ENCODE measurements around the gene AFMID. TPM values are rescaled to one million over a fixed set of nuclear protein-coding genes. Genes with fewer than 3 reads are reported as not detected.

Gene AFMID
- total and polyA plus RNA-seq, 7 donors: 6.1 to 32.9 (median 11.4) TPM

DNA sequence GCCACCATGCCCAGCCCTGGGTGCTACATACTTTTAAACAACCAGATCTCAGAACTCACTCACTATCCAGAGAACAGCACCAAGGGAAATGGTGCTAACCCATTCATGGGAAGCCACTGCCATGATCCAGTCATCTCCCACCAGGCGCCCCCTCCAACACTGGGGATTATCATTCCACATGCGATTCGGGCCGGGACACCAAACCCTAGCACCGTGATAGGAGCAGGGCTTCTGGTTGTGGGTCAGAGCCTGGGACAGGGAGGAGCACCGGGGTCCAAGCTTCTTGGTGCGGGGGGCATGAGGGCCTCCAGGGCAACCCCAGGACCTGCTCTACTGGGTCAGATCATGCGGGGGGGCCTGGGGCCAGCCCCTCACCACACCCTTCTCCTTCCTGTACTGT, 48.7 kb downstream of the AFMID start:
- no peak overlapping the region for H3K4me3 ChIP-seq
- DNase-seq: no peak
- H3K27ac ChIP-seq: no peak overlapping the region
- intact Hi-C loops (cut with DNase I): no loop called here
- WGBS, 2 donors: 86 to 89% methylated on average over 8 of the region's 8 CpGs
- H3K36me3 ChIP-seq: no peaks in the 10 kb centered on the region
- no peaks in the 10 kb centered on the region for H3K9me3 ChIP-seq
- peaks cover 13 to 23% (median 21%) of the 10 kb centered on the region in 3 donors for H3K27me3 ChIP-seq
- TF ChIP-seq EP300 (IDR thresholded peaks at IDR 0.05): no peak
- peaks cover 0 to 9% (median 2%) of the 10 kb centered on the region in 4 donors for H3K4me1 ChIP-seq

GRCh38 chr17:78236362-78237127, 49.4 kb downstream of the AFMID start:
- intact Hi-C loops (cut with DNase I): no loop called here
- no peak for DNase-seq
- Histone ChIP-seq H3K4me3 (no peak overlapping the region), H3K4me1 (peaks cover 0 to 9% (median under 1%) of the 10 kb centered on the region in 4 donors), H3K9me3 (no peaks in the 10 kb centered on the region), H3K27ac (no peak overlapping the region), H3K27me3 (peaks cover 7 to 17% (median 14%) of the 10 kb centered on the region in 3 donors), H3K36me3 (no peaks in the 10 kb centered on the region)
- WGBS, 2 donors: 95% methylated on average over 20 of the region's 20 CpGs
- TF ChIP-seq POLR2A (IDR thresholded peaks at IDR 0.05) (no peak), CTCF (IDR thresholded peaks at IDR 0.05) (no peak), EP300 (IDR thresholded peaks at IDR 0.05) (no peak), POLR2AphosphoS5 (IDR thresholded peaks at IDR 0.05) (no peak)

DNA sequence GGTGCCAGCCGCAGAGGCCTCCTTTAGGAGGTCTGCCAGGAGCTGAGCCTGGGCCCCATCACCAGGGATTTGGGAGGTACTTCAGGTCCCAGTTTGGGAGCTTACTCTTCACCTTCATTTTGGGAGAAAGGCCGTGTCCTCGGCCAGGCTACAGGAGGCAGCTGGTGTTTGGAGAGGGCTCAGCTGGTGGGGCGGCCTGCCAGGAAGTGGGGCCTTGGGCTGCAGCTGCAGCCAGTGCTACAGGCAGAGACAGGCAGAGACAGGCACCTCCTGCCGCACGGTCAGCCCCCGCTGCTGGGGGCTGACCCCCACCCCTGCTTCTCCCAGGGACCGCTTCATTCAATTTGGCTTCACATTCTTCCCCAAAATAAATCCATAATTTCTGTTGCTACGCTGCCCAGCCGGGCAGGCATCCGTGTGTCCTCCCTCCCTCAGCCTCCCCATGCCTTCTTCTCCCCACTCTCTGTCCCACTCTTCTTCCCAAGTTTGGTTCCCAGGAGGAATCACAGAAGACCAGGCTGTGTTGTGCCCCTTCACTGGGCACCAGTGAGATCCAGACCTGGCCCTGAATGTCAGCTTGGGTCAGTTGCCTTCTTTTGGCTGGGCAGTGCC, 50.3 kb downstream of the AFMID start:
- intact Hi-C loops (cut with DNase I): no loop called here
- 65 to 85% methylated on average over 11 of the region's 11 CpGs for WGBS, 2 donors
- no peak for DNase-seq
- no peak for TF ChIP-seq POLR2A (IDR thresholded peaks at IDR 0.05)
- TF ChIP-seq POLR2AphosphoS5 (IDR thresholded peaks at IDR 0.05): no peak
- TF ChIP-seq EP300 (IDR thresholded peaks at IDR 0.05): no peak
- H3K27ac ChIP-seq: no peak overlapping the region
- no peaks in the 10 kb centered on the region for H3K36me3 ChIP-seq
- peaks cover 0 to 7% (median 7%) of the 10 kb centered on the region in 3 donors for H3K27me3 ChIP-seq
- H3K4me1 ChIP-seq: peaks cover 0 to 4% (median 0%) of the 10 kb centered on the region in 4 donors
- no peak overlapping the region for H3K4me3 ChIP-seq
- no peaks in the 10 kb centered on the region for H3K9me3 ChIP-seq

- no peak for DNase-seq
- no peaks in the 10 kb centered on the region for H3K9me3 ChIP-seq
- H3K27ac ChIP-seq: no peak overlapping the region
- no peak overlapping the region for H3K4me3 ChIP-seq
- H3K36me3 ChIP-seq: no peaks in the 10 kb centered on the region
- no peak for TF ChIP-seq POLR2A (IDR thresholded peaks at IDR 0.05)
- no peak for TF ChIP-seq POLR2AphosphoS5 (IDR thresholded peaks at IDR 0.05)
- TF ChIP-seq EP300 (IDR thresholded peaks at IDR 0.05): no peak
- no peak for TF ChIP-seq CTCF (IDR thresholded peaks at IDR 0.05)
- WGBS, 2 donors: 85 to 87% methylated on average over 20 of the region's 20 CpGs
- intact Hi-C loops (cut with DNase I): no loop called here
- H3K4me1 ChIP-seq: peaks cover 0 to 4% (median 0%) of the 10 kb centered on the region in 4 donors
- no peaks in the 10 kb centered on the region for H3K27me3 ChIP-seq
These were observed 51.8 kb downstream of the AFMID start for GRCh38 chr17:78238823-78239488.

- Histone ChIP-seq H3K9me3 (no peaks in the 10 kb centered on the region), H3K27ac (no peak overlapping the region), H3K36me3 (no peaks in the 10 kb centered on the region), H3K27me3 (no peaks in the 10 kb centered on the region), H3K4me1 (peaks cover 0 to 4% (median 0%) of the 10 kb centered on the region in 4 donors), H3K4me3 (no peak overlapping the region)
- no peak for DNase-seq
- no peak for TF ChIP-seq EP300 (IDR thresholded peaks at IDR 0.05)
- TF ChIP-seq POLR2A (IDR thresholded peaks at IDR 0.05): no peak
- TF ChIP-seq CTCF (IDR thresholded peaks at IDR 0.05): no peak
- TF ChIP-seq POLR2AphosphoS5 (IDR thresholded peaks at IDR 0.05): no peak
- intact Hi-C loops (cut with DNase I): no loop called here
- 85 to 88% methylated on average over 9 of the region's 9 CpGs for WGBS, 2 donors
These were observed 52.3 kb downstream of the AFMID start for GRCh38 chr17:78239489-78239931.
